Kidney (tissue), 14 donors: Measurements from ENCODE around the gene PROSER3. TPM values are rescaled to one million over a fixed set of nuclear protein-coding genes. Genes with fewer than 3 reads are reported as not detected.

ENCODE experiments used
- DNase-seq, 5 donors: peaks; one replicate each; pipeline ENCODE4 v3.0.0-alpha.2; 2013 to 2020
- FAIRE-seq: peaks from 2 replicates; lab custom pipeline; 2012; peaks lifted over from hg19 to GRCh38; lab: Jason Lieb, UNC
- H3K27ac ChIP-seq, 2 donors: one replicate each; pipeline ENCODE4 v1.7.0; 2013; ENCODE audit warnings: low read depth in 2 of 2, low read length in 2 of 2, inconsistent platforms in 1 of 2
- H3K27me3 ChIP-seq: one replicate; pipeline ENCODE4 v1.7.1; 2013; ENCODE audit warnings: low read length, inconsistent platforms; ENCODE audit not compliant: control insufficient read depth, insufficient read depth
- H3K36me3 ChIP-seq, 3 donors: one replicate each; pipeline versions ENCODE4 v1.7.0 to v1.7.1; 2013; ENCODE audit warnings: low read length in 3 of 3, control low read depth in 1 of 3, inconsistent platforms in 1 of 3; ENCODE audit not compliant: insufficient read depth in 3 of 3, control insufficient read depth in 2 of 3
- H3K4me1 ChIP-seq, 3 donors: one replicate each; pipeline versions ENCODE4 v1.7.0 to v1.7.1; 2013; ENCODE audit warnings: low read length in 3 of 3, inconsistent platforms in 1 of 3, low read depth in 1 of 3; ENCODE audit not compliant: control insufficient read depth in 2 of 3, insufficient read depth in 2 of 3
- H3K4me3 ChIP-seq, 3 donors: one replicate each; pipeline versions ENCODE4 v1.7.0 to v1.8.1; 2013; ENCODE audit warnings: low read length in 3 of 3, control low read depth in 1 of 3, inconsistent platforms in 1 of 3
- H3K9ac ChIP-seq, 3 donors: one replicate each; pipeline versions ENCODE4 v1.7.0 to v1.7.1; 2013; ENCODE audit warnings: low read length in 3 of 3, control low read depth in 1 of 3, inconsistent platforms in 1 of 3
- H3K9me3 ChIP-seq, 3 donors: one replicate each; pipeline versions ENCODE4 v1.7.0 to v1.7.1; 2013; ENCODE audit warnings: low read length in 3 of 3, control low read depth in 1 of 3, inconsistent platforms in 1 of 3; ENCODE audit not compliant: control insufficient read depth in 2 of 3, insufficient read depth in 1 of 3
- intact Hi-C: fragments of 100-400 bp; cut with DNase I; formaldehyde crosslinking; loops from one replicate; pipeline ENCODE4 v1.11.1; 2022
- polyA plus RNA-seq: library from polyadenylated mRNA; stranded (reverse); fragments of 350-450 nt; fragmentation: Illumina TruSeq; extraction: RNeasy Lipid Tissue Mini Kit (QIAGEN cat#74804); gene quantifications from one replicate; pipeline ENCODE4 v1.2.3, GENCODE V29; 2014; ENCODE audit warnings: low read depth, low replicate concordance; ENCODE audit not compliant: insufficient read depth
- total RNA-seq: library from RNA; stranded (reverse); fragmentation: NEBNext Ultra II Directional; extraction: Animal tissue kit (Norgen Biotek cat#: 25700); gene quantifications from one replicate; pipeline ENCODE4 v1.2.1, GENCODE V29; 2021
- TF ChIP-seq, protein P1 (sequence below): IDR thresholded peaks from 3 replicates; pipeline ENCODE4 v1.5.1; 2012; ENCODE audit warnings: mild to moderate bottlenecking, moderate library complexity, borderline replicate concordance; ENCODE audit not compliant: insufficient read depth; ENCODE audit errors: extremely low read depth
- donor health status: control.
- donor health status: control.
- donor health status: control.
- donor health status: control.
- donor health status: control.
- donor health status: DM: yes; HTN: yes; CAD: no.
- donor health status: Normal renal cell carcinoma (clear cell type).

Gene PROSER3
- total and polyA plus RNA-seq, 2 donors from 2014 or later: 2.8 to 34.9 TPM

GRCh38 chr19:35775298-35776101, 17.5 kb downstream of the PROSER3 start, which contains the start of gene ARHGAP33:
Gene ARHGAP33, plus strand, starts transcription at chr19:35775564. Its CDS starts 95 bp downstream, at chr19:35775659.
- H3K9me3 ChIP-seq: no peaks in the 10 kb centered on the region
- H3K4me3 ChIP-seq: peak within 1 kb of the TSS; percentile 46 to 59 (median 56)
- DNase-seq: peak; percentile 99 to 100 (median 99)
- no peaks in the 10 kb centered on the region for H3K36me3 ChIP-seq
- peak within 1 kb of the TSS in 1 of 3 donors; percentile 10 for H3K9ac ChIP-seq
- TF ChIP-seq, protein P1, sequence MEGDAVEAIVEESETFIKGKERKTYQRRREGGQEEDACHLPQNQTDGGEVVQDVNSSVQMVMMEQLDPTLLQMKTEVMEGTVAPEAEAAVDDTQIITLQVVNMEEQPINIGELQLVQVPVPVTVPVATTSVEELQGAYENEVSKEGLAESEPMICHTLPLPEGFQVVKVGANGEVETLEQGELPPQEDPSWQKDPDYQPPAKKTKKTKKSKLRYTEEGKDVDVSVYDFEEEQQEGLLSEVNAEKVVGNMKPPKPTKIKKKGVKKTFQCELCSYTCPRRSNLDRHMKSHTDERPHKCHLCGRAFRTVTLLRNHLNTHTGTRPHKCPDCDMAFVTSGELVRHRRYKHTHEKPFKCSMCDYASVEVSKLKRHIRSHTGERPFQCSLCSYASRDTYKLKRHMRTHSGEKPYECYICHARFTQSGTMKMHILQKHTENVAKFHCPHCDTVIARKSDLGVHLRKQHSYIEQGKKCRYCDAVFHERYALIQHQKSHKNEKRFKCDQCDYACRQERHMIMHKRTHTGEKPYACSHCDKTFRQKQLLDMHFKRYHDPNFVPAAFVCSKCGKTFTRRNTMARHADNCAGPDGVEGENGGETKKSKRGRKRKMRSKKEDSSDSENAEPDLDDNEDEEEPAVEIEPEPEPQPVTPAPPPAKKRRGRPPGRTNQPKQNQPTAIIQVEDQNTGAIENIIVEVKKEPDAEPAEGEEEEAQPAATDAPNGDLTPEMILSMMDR: no peak
- H3K27me3 ChIP-seq: no peaks in the 10 kb centered on the region
- peaks cover 0 to 4% (median 3%) of the 10 kb centered on the region in 3 donors for H3K4me1 ChIP-seq
- no peak within 1 kb of the TSS for H3K27ac ChIP-seq
- FAIRE-seq: peak; percentile 85
- intact Hi-C loops: no loop called here

DNA sequence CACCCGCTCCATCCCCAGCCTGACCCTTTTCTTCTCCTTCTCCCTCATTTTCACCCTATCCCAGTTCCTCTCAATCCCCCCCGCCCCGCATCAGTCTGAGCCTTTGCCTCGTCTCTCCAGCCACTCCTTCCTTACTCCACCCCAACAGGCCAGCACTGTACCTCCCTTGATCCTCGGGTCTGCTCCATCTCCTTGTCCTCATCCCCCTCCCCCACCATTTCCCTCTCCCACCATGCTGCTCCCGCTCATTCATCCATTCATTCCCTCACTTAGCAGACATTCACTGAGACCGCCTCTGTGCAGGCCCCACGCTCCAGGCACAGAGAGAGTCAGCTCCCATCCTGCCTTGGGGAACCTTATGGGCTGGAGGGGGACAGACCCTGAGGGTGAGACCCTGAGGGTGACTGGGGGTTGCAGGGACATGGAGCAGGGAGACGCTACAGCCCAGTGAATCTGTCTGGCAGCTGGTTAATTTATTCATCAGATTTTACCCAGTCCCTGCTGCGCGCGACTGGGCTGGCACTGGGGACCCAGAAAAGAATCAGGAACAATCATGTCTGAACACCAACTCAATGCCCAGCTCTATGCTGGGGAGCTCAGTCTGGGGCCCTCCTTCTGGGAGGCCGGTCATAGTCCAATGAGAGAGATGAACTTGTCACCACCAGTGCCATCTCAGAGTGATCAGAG, 18.3 kb downstream of the PROSER3 start:
- H3K9ac ChIP-seq: peak overlapping the region in 1 of 3 donors; percentile 6
- FAIRE-seq: no peak

GRCh38 chr19:35777086-35777841, 19.3 kb downstream of the PROSER3 start:
- no peak overlapping the region for H3K4me3 ChIP-seq
- H3K9ac ChIP-seq: no peak overlapping the region
- intact Hi-C loops: no loop called here

More for the DNA sequence above, 18.3 kb downstream of the PROSER3 start:
- Histone ChIP-seq H3K36me3 (no peaks in the 10 kb centered on the region), H3K27ac (no peak overlapping the region), H3K27me3 (no peaks in the 10 kb centered on the region), H3K9me3 (no peaks in the 10 kb centered on the region), H3K4me3 (peak overlapping the region; percentile 1 to 56 (median 35)), H3K4me1 (peaks cover 0 to 4% (median 3%) of the 10 kb centered on the region in 3 donors)
- DNase-seq: peak in 2 of 5 donors; percentile 13 to 46
- intact Hi-C loops: no loop called here
- TF ChIP-seq, protein P1: no peak

More at GRCh38 chr19:35777086-35777841, 19.3 kb downstream of the PROSER3 start:
- H3K27ac ChIP-seq: no peak overlapping the region
- no peaks in the 10 kb centered on the region for H3K9me3 ChIP-seq
- DNase-seq: no peak
- TF ChIP-seq, protein P1: no peak
- H3K4me1 ChIP-seq: peaks cover 0 to 4% (median 3%) of the 10 kb centered on the region in 3 donors
- H3K27me3 ChIP-seq: no peaks in the 10 kb centered on the region
- no peaks in the 10 kb centered on the region for H3K36me3 ChIP-seq
- no peak for FAIRE-seq
